Measurements from ENCODE around the gene TRAM2.

The TRAM2 gene

GRCh38 chr6:52549428-52549827, 27.4 kb downstream of the TRAM2 start (continued):
- TF ChIP-seq CREB5 (CRISPR knock-in tag; IDR thresholded peaks at IDR 0.05; ENCODE audit: low read depth) = no peak

DNA sequence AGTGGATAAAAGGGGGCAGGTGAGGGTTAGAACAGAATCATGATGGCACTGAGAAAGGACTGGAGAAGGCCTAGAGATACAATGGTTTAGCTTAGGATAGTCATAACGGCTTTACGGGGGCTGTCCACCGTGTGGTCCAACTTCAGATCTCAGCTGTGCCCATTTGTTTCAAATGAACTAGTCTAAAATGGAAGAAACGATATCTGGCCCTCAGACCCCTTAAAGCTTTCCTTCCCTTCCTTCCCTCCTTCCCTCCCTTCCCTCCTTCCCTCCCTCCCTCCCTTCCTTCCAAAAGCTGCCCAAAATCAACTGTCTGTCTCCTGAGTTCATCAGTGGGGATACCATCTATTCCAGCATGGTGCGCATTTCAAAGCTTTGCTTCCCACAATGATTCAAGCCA, 27.9 kb downstream of the TRAM2 start:
- ATAC-seq = no peak
- no peak for TF ChIP-seq ZC3H10 (CRISPR knock-in tag; IDR thresholded peaks at IDR 0.05)
- TF ChIP-seq SNAI2 (CRISPR knock-in tag; IDR thresholded peaks at IDR 0.05) = no peak
- no peak for TF ChIP-seq ESRRG (CRISPR knock-in tag; IDR thresholded peaks at IDR 0.05)

GRCh38 chr6:52548353-52548713, 28.5 kb downstream of the TRAM2 start:
- no peak for ATAC-seq
- TF ChIP-seq ZFP3 (CRISPR knock-in tag; IDR thresholded peaks at IDR 0.05) (no peak), ZNF70 (CRISPR knock-in tag; IDR thresholded peaks at IDR 0.05) (no peak)

DNA sequence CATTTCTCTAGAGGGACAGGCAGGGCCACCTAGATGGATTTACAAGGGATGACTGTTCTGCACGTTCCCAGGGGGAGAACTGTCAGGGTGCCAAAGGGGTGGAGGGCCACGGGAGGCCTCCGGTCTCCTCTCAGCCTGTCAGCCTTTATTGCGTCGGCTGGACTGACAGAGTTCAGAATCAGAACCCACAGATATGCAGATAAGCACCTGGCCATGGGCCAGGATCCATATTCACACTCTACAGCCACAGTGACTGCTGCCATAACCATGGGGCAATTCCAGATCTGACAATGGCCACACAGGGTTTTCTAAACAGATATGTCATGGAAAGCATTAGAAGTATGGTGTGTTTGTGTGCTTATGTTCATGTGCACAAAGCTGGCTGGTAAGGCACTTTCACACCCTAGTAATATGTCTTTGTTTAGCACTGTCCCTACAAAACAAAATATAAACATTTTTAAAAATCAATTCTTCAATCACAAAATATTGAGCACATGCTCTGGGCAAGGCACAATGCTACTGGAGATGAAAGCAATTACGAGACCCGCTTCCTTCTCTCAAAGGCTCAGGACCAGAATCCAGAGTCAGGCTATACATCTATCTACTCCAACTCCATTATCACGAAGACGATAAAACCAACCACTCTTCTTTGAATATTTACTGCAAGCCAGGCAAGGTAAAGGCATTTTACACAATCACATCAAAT, 29.1 kb downstream of the TRAM2 start:
- TF ChIP-seq ESRRG (CRISPR knock-in tag; IDR thresholded peaks at IDR 0.05) = no peak
- TF ChIP-seq TOX (CRISPR knock-in tag; IDR thresholded peaks at IDR 0.05; ENCODE audit: borderline replicate concordance) = no peak
- TF ChIP-seq CREB5 (CRISPR knock-in tag; IDR thresholded peaks at IDR 0.05; ENCODE audit: low read depth) = no peak
- no peak for TF ChIP-seq PPARA (CRISPR knock-in tag; IDR thresholded peaks at IDR 0.05; ENCODE audit: borderline replicate concordance)
- no peak for TF ChIP-seq SNAI2 (CRISPR knock-in tag; IDR thresholded peaks at IDR 0.05)
- TF ChIP-seq ZFP3 (CRISPR knock-in tag; IDR thresholded peaks at IDR 0.05) = no peak
- TF ChIP-seq, protein P1, sequence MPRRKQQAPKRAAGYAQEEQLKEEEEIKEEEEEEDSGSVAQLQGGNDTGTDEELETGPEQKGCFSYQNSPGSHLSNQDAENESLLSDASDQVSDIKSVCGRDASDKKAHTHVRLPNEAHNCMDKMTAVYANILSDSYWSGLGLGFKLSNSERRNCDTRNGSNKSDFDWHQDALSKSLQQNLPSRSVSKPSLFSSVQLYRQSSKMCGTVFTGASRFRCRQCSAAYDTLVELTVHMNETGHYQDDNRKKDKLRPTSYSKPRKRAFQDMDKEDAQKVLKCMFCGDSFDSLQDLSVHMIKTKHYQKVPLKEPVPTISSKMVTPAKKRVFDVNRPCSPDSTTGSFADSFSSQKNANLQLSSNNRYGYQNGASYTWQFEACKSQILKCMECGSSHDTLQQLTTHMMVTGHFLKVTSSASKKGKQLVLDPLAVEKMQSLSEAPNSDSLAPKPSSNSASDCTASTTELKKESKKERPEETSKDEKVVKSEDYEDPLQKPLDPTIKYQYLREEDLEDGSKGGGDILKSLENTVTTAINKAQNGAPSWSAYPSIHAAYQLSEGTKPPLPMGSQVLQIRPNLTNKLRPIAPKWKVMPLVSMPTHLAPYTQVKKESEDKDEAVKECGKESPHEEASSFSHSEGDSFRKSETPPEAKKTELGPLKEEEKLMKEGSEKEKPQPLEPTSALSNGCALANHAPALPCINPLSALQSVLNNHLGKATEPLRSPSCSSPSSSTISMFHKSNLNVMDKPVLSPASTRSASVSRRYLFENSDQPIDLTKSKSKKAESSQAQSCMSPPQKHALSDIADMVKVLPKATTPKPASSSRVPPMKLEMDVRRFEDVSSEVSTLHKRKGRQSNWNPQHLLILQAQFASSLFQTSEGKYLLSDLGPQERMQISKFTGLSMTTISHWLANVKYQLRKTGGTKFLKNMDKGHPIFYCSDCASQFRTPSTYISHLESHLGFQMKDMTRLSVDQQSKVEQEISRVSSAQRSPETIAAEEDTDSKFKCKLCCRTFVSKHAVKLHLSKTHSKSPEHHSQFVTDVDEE (CRISPR knock-in tag; IDR thresholded peaks at IDR 0.05) = no peak; the same call in 1 of the 2 replicates
- no peak for TF ChIP-seq TCF4 (CRISPR knock-in tag; IDR thresholded peaks at IDR 0.05; ENCODE audit: borderline replicate concordance)
- no peak for TF ChIP-seq BACH2 (CRISPR knock-in tag; IDR thresholded peaks at IDR 0.05; ENCODE audit: borderline replicate concordance)

GRCh38 chr6:52546678-52547077, 30.2 kb downstream of the TRAM2 start:
- no peak for ATAC-seq
- no peak for TF ChIP-seq PPARA (CRISPR knock-in tag; IDR thresholded peaks at IDR 0.05; ENCODE audit: borderline replicate concordance)
- no peak for TF ChIP-seq ZFP3 (CRISPR knock-in tag; IDR thresholded peaks at IDR 0.05)
- TF ChIP-seq, protein P1 (CRISPR knock-in tag; IDR thresholded peaks at IDR 0.05) = no peak
- TF ChIP-seq OSR1 (CRISPR knock-in tag; IDR thresholded peaks at IDR 0.05) = no peak
- TF ChIP-seq ZNF70 (CRISPR knock-in tag; IDR thresholded peaks at IDR 0.05) = no peak
- TF ChIP-seq ESRRG (CRISPR knock-in tag; IDR thresholded peaks at IDR 0.05) = no peak
- no peak for TF ChIP-seq ZNF8 (CRISPR knock-in tag; IDR thresholded peaks at IDR 0.05)
- no peak for TF ChIP-seq ZC3H10 (CRISPR knock-in tag; IDR thresholded peaks at IDR 0.05)
- no peak for TF ChIP-seq POU6F1 (CRISPR knock-in tag; IDR thresholded peaks at IDR 0.05; ENCODE audit: borderline replicate concordance, low read depth)
- no peak for TF ChIP-seq PATZ1 (CRISPR knock-in tag; IDR thresholded peaks at IDR 0.05; ENCODE audit: borderline replicate concordance)
- no peak for TF ChIP-seq CSRNP3 (CRISPR knock-in tag; IDR thresholded peaks at IDR 0.05)
- TF ChIP-seq ISL1 (CRISPR knock-in tag; IDR thresholded peaks at IDR 0.05) = no peak
- TF ChIP-seq SNAI2 (CRISPR knock-in tag; IDR thresholded peaks at IDR 0.05) = no peak
- TF ChIP-seq TOX (CRISPR knock-in tag; IDR thresholded peaks at IDR 0.05; ENCODE audit: borderline replicate concordance) = no peak
- no peak for TF ChIP-seq CSDC2 (CRISPR knock-in tag; IDR thresholded peaks at IDR 0.05)
- TF ChIP-seq TCF4 (CRISPR knock-in tag; IDR thresholded peaks at IDR 0.05; ENCODE audit: borderline replicate concordance) = no peak
- no peak for TF ChIP-seq ARNTL (CRISPR knock-in tag; IDR thresholded peaks at IDR 0.05; ENCODE audit: borderline replicate concordance, low read depth)

More for the DNA sequence above, 29.1 kb downstream of the TRAM2 start:
- ATAC-seq = peak; percentile 2; the same call in 1 of the 3 replicates

Data from SK-N-SH treated with all-trans-retinoic acid at 6 μM for 48 hours (cell line).